ENCODE measurements around the gene ZNF805.

Gene ZNF805

GRCh38 chr19:57280165-57280961 lies 39.9 kb downstream of the ZNF805 start, which contains the start of gene ZNF460:
Gene ZNF460, plus strand, starts transcription at chr19:57280485. Its CDS starts 322 bp downstream, at chr19:57280807.
- Histone ChIP-seq H3K27ac (ENCODE audit: extremely low read depth, low read depth, low read length) (peak within 1 kb of the TSS; percentile 90), H3K4me3 (ENCODE audit: low read depth, low read length) (peak within 1 kb of the TSS; percentile 96), H3K36me3 (ENCODE audit: control insufficient read depth in 2 of 2, insufficient read depth in 1 of 2, low read length in 2 of 2) (peaks cover 27 to 33% of the 10 kb centered on the region in 2 experiments), H3K4me1 (ENCODE audit: control insufficient read depth, insufficient read depth, low read length) (peaks cover 16% of the 10 kb centered on the region), H3K9me3 (ENCODE audit: control insufficient read depth, insufficient read depth, low read depth, low read length) (no peaks in the 10 kb centered on the region)
- ChIA-PET CTCF (no interaction called here), POLR2A (interaction anchor here (0.6 to 1.0 kb wide), 2 partner anchors 34 to 39 kb away, joined by 3 to 5 read pairs; partner anchors contain the start of gene ZNF805)
- TF ChIP-seq, protein P1, sequence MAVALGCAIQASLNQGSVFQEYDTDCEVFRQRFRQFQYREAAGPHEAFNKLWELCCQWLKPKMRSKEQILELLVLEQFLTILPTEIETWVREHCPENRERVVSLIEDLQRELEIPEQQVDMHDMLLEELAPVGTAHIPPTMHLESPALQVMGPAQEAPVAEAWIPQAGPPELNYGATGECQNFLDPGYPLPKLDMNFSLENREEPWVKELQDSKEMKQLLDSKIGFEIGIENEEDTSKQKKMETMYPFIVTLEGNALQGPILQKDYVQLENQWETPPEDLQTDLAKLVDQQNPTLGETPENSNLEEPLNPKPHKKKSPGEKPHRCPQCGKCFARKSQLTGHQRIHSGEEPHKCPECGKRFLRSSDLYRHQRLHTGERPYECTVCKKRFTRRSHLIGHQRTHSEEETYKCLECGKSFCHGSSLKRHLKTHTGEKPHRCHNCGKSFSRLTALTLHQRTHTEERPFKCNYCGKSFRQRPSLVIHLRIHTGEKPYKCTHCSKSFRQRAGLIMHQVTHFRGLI (tag by site-specific recombination; IDR thresholded peaks at IDR 0.05), result peak; percentile 13; the same call in 1 of the 2 replicates
- TF ChIP-seq ZNF692 (tag by site-specific recombination; IDR thresholded peaks at IDR 0.05) (peak; percentile 68; the same call in 1 of the 2 replicates), ZIC2 (tag by site-specific recombination; IDR thresholded peaks at IDR 0.05) (peak; percentile 16), KLF1 (tag by site-specific recombination; IDR thresholded peaks at IDR 0.05) (peak; percentile 61; the same call in 1 of the 2 replicates), KLF8 (tag by site-specific recombination; IDR thresholded peaks at IDR 0.05) (peak; percentile 78), OVOL3 (tag by site-specific recombination; IDR thresholded peaks at IDR 0.05) (peak; percentile 53; the same call in 1 of the 2 replicates), ZNF23 (tag by site-specific recombination; IDR thresholded peaks at IDR 0.05; ENCODE audit: borderline replicate concordance) (0 out of 2 replicates have a peak, but pooled peaks have one; percentile 1), ZNF843 (tag by site-specific recombination; IDR thresholded peaks at IDR 0.05) (peak; percentile 11; the same call in 1 of the 2 replicates), ZNF677 (tag by site-specific recombination; IDR thresholded peaks at IDR 0.05) (no peak), FEZF1 (tag by site-specific recombination; IDR thresholded peaks at IDR 0.05) (0 out of 2 replicates have a peak, but pooled peaks have one; percentile 5), ZBTB21 (tag by site-specific recombination; IDR thresholded peaks at IDR 0.05) (peak; percentile 91), SP7 (tag by site-specific recombination; IDR thresholded peaks at IDR 0.05) (peak; percentile 23), KLF16 (tag by site-specific recombination; IDR thresholded peaks at IDR 0.05) (no peak), ZFP41 (tag by site-specific recombination; IDR thresholded peaks at IDR 0.05; ENCODE audit: borderline replicate concordance) (no peak), ZNF121 (tag by site-specific recombination; IDR thresholded peaks at IDR 0.05) (0 out of 2 replicates have a peak, but pooled peaks have one; percentile 24), ZBTB6 (tag by site-specific recombination; IDR thresholded peaks at IDR 0.05) (0 out of 2 replicates have a peak, but pooled peaks have one; percentile 34), ZNF10 (tag by site-specific recombination; IDR thresholded peaks at IDR 0.05) (peak; percentile 95), ZEB2 (tag by site-specific recombination; IDR thresholded peaks at IDR 0.05) (0 out of 2 replicates have a peak, but pooled peaks have one; percentile 4), ZNF777 (tag by site-specific recombination; IDR thresholded peaks at IDR 0.05; ENCODE audit: borderline replicate concordance) (0 out of 2 replicates have a peak, but pooled peaks have one; percentile 12), ZNF335 (tag by site-specific recombination; conservative IDR thresholded peaks at IDR 0.05) (peak; percentile 88), SP2 (tag by site-specific recombination; IDR thresholded peaks at IDR 0.05) (peak; percentile 85), OSR2 (tag by site-specific recombination; IDR thresholded peaks at IDR 0.05) (no peak), ZNF394 (tag by site-specific recombination; IDR thresholded peaks at IDR 0.05; ENCODE audit: borderline replicate concordance) (peak; percentile 76; the same call in 1 of the 2 replicates), ZNF76 (tag by site-specific recombination; IDR thresholded peaks at IDR 0.05; ENCODE audit: borderline replicate concordance, low read depth) (peak; percentile 86), ZFP69B (tag by site-specific recombination; IDR thresholded peaks at IDR 0.05) (peak; percentile 41; the same call in 1 of the 2 replicates), ZNF311 (tag by site-specific recombination; IDR thresholded peaks at IDR 0.05; ENCODE audit: borderline replicate concordance) (no peak), ZNF184 (tag by site-specific recombination; IDR thresholded peaks at IDR 0.05) (no peak), ZNF426 (tag by site-specific recombination; IDR thresholded peaks at IDR 0.05) (no peak), ZBTB49 (tag by site-specific recombination; IDR thresholded peaks at IDR 0.05; ENCODE audit: low read depth) (no peak), KLF9 (tag by site-specific recombination; IDR thresholded peaks at IDR 0.05; ENCODE audit: low read depth) (peak; percentile 88), ZNF555 (tag by site-specific recombination; conservative IDR thresholded peaks at IDR 0.05) (no peak), ZFHX2 (tag by site-specific recombination; conservative IDR thresholded peaks at IDR 0.05) (peak; percentile 86)
